NCI-H2227 treated with DMSO at 0.1 percent for 48 hours (cell line): ENCODE measurements around the gene ZDHHC20.

Experiments
- DNase-seq: peaks from one replicate; lab custom pipeline; 2025; lab: John Stamatoyannopoulos, UW

The ZDHHC20 gene, protein sequence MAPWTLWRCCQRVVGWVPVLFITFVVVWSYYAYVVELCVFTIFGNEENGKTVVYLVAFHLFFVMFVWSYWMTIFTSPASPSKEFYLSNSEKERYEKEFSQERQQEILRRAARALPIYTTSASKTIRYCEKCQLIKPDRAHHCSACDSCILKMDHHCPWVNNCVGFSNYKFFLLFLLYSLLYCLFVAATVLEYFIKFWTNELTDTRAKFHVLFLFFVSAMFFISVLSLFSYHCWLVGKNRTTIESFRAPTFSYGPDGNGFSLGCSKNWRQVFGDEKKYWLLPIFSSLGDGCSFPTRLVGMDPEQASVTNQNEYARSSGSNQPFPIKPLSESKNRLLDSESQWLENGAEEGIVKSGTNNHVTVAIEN

DNA sequence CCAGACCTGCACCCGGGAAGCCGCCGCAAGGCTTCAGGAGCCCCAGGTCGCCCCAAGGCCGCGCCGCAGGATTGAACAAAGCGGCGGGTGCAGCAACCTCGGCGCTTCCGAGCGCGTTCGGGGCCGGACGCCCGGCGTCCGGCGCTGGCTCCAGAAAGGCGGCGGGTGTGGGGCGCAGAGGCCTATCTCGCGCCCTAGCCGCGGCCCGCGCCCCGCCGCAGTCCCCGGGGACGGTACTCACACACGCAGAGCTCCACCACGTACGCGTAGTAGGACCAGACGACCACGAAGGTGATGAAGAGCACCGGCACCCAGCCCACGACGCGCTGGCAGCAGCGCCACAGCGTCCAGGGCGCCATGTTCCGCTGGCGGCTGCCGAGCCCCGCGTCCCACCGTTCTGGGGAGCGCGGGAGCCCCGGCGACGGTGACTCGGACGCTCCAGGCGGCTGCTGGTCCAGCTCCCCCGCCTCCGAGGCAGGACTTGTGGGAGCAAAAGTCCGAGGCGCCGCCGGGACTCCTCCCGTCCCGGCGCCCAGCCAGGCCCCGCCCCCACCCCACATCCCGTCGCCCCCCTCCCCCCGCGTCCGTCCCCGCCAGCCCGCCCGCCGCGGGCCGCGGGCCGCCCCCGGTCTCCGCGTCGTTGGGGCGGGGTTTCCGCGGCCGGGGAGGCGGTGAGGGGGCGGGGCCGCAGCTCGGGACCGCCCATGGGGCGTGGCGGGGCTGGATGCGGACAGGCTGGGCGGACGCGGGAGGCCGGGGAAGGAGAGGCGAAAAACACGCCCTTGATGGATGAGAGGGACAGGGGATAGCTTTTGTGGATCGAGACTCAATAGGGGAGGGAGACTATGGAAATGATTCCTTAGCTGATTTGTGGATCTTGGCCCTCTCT is at the start of gene ZDHHC20:
Gene ZDHHC20, minus strand, starts transcription at position 491 of the 889 bp plus-strand sequence. Its CDS starts 132 bp downstream, at position 359.
- DNase-seq = peak; percentile 67

DNA sequence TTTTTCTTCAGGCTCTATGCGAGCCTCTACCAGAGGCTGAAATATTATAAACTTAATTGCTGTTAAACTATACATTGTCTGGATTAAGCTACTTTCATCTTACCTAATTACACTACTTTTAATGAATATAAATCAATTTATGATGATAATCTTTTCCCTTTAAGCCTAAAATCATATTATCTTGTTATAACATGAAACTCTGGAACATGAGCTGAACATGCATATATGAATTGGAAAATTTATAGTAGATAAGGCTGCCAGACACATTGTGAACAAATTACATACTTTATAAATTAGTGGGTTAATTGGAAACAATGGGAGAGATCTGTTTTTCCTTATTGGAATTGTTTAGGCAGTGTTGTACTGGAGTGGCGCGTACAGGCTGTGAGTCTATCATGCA is 45.3 kb upstream of the ZDHHC20 start:
- no peak for DNase-seq

DNA sequence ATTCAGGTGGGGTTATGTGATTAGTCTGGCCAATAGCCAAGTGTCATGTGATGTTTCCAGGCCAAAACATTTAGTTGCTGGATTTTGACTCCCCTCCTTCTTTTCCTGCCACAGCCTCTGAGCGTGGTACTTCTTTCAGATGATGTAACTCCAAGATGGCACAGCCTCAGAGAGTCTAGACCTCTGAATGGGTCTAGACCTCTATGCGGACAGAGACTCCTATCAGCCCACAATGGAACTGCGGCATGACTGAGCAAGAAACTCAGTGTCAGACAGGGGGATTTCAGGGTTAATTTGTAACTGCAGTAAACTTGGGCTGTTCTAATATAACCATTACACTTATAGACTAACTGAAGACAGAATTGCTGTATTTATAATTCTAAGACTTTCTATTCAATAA is 42.6 kb upstream of the ZDHHC20 start:
- DNase-seq = no peak

DNA sequence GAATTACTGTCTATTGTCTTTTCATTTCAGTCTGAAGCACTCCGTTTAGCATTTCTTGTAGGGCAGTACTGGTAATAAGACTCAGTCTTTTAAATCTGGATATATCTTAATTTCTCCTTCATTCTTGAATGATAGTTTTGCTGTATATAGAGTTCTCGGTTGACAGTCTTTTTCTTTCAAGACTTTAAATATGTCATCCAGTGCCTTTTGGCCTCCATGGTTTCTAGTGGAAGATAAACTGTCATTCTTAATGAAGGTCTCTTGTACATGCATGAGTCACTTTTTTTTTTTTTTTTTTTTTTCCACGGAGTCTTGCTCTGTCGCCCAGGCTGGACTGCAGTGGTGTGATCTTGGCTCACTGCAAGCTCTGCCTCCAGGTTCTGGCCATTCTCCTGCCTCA is 27.2 kb upstream of the ZDHHC20 start:
- DNase-seq = no peak

DNA sequence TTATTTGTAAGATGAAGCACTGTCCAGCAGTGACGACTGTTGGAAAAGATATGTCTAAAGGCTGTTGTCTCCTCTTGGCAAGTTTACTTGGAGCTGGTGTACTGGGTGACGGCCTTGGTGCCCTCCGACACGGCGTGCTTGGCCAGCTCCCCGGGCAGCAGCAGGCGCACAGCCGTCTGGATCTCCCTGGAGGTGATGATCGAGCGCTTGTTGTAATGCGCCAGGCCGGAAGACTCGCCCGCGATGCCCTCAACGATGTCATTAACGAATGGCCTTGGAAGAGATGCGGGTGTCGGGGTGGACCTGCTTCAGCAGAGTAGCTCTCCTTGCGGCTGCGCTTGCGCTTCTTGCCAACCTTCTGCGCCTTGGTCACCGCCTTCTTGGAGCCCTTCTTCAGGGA is 24.6 kb upstream of the ZDHHC20 start:
- no peak for DNase-seq

DNA sequence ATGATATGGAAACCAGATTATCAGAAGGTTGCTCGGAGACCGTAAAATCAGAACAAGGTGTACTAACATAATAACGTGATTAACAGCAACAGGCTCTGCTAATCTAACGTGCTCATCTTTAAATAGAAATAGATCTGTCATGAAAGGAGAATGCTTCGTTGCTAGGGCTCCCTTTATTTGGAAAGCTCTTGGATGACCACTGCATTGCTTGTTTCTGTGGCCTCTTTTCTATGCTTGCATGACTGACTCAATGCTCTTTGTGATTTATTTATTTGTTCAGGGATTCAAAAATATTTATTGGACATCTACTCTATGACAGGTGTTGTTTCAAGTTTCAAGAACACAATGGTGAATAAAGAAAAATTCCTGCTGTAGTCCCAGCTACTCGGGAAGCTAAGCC is 22.3 kb upstream of the ZDHHC20 start:
- DNase-seq = no peak

DNA sequence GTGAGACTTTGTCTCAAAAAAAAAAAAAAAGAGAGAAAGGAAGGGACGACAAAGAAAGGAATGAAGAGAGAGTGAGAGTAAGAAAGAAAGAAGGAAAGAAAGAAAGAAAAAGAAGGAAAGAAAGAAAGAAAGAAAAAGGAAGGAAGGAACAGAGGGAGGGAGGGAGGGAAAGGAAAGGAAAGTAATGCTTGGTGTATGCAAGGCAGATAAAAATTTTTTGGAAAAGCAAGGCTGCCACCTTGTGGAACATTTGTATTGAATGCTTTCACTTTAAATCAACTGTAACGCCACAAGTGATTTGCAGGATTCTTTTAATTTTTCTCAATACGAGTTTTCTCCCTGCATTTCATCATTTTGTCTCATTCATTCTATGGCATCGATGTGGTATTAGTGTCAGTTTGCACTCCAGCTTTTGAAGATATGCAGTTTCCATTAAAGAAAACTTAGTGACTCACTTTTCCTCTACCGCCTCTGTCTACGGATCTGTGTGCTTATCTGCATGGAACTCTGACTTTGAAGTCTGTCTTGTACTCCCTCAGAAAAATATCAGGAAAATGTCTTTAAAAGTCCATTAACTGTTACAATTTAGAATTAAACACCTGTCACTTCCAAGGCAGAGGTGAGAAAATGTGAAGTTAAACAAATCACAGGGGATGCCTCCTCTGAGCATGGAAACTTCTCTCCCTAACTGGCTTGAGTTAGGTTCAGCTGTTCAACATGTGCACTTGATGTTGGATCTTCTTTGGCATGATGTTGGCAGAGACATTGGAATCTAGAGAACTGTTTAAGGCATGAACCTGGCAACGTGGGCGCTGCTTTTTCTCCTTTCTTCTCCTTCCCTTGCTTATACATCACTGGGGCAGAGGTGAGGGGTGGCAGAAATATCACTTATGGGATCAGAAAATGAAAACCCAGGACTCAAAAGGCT is 20.0 kb upstream of the ZDHHC20 start:
- peak; percentile 50 for DNase-seq

DNA sequence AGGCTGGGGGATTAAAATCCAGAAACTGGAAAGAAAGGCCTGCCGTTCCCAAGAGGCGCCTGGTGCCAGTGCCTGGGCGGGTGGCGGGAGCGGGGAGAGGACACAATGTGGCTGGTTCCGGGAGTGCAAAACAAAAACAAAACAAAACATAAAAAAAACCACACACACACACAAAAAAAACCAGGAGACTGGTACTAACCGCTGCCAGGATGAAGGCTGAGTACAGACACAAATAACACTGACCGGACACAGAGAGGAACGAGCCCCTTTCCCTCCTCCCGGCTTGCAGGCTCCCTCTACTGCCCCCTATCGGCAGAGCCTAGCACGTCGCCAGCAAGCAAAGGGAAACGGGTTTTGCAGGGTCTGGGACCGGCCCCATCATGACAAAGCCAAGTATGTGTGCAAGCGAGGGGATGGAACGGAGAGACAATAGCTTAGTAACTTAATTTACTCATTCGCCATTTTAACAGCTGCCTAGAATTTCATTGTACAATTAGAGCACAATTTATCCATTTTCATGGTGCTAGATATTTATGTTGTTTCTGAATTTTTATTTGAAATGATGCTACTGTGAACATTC is 17.9 kb upstream of the ZDHHC20 start:
- peak; percentile 56 for DNase-seq

DNA sequence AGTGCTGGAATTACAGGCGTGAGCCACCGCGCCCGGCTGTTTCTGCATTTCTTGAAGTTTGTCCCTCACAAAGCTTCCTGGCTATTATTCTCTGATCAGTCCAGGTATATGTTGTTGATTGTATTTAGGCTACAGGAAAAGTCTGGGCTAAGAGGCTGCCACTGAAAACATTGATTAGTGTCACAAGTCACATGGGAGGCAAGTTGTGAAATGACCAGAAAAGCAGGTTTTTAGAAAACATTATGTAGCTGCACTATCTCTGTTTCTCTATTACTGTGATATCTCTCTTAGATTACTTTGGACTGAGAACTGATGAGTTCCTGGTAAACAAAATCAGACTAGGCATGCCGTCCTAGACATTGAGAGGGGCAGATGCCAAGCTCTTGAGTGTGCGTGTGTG is 16.0 kb upstream of the ZDHHC20 start:
- DNase-seq = no peak

DNA sequence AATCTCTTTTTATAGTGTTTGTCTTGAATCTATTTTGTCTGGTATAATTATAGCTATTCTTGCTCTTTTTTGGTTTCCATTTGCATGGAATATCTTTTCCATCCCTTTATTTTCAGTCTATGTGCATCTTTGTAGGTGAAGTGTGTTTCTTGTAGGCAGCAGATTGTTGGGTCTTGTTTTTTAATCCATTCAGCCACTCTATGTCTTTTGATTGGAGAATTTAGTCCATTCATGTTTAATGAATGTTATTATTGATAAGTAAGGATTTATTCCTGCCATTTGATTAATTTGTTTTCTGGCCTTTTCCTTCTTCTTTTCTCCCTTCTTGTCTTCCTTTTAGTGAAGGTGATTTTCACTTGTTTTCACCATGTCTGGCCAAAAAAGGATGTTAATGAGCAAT is 11.7 kb upstream of the ZDHHC20 start:
- no peak for DNase-seq

DNA sequence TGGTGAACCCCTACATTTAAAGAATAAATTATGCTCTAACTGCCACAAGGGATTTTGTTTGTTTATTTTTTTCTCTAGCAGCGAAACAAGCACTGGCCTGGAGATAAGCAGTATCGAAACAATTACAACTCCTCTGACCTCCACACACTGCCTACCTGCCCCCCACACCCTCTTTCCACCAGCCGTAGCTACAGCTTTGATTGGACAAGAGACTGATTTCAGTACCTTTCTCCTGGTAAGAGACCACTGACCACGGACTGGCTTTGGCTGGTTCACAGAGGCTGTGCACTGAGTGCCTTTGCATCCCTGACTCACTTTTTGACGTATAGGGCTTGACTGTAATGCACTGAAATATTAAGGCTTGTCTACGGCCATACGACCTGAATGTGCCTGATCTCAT is 7.4 kb upstream of the ZDHHC20 start:
- DNase-seq = no peak

DNA sequence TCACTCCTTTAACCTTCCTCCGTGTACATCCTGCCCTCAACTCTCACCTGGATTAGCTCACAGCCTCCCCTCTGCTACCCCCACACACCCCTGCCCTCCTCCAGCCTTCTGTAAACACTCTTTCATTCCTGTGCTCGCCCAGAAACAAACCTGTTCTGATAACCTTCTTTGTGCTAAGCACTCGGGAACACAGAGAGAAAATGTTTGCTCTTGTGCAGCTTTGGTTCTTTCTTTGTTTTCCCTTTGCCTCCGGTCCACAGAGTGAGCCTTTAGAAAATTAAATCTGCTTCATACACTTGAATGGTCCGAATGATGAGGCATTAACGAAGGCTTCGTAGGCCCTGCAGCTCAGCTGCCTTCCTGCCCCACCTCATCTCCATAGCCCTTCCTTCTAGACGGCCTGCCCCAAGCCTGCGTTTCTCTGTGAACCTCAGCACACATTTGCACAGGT is 6.6 kb upstream of the ZDHHC20 start:
- DNase-seq = no peak

DNA sequence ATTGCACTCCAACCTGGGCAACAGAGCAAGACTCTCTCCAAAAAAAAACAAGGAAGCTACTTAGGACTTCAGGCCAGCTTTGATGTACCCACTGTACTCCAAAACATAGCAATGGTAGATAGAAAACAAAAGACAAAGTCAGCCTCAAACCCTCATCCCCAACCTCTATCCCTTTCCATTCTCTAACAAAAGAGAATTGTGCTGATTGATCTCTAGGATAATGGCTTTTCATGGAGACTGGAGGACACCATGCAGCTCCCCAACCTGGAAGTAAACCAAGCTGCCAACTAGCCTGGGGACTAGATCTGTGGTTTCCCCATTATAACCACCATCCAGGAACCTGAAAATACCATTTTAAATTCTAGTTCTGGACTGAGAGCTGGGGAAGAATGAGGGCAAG is 4.3 kb upstream of the ZDHHC20 start:
- no peak for DNase-seq

DNA sequence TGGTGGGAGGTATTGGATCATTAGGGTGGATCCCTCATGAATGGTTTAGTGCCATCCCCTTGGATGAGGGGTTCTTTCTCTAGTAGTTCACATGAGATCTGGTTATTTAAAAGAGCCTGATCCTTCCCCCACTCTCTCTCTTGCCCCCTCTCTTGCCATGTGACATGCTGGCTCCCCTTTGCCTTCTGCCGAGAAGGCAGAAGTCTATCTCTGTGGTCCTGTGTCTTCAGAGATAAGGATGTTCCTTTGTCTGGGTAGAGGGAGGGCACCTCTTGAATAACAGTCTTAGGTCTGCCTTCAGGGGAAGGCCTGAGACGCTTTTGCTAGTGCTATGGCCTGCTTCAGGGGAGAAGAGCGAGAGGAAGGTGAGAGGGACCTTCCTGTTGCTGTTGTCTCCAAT is 2.0 kb upstream of the ZDHHC20 start:
- DNase-seq = no peak

DNA sequence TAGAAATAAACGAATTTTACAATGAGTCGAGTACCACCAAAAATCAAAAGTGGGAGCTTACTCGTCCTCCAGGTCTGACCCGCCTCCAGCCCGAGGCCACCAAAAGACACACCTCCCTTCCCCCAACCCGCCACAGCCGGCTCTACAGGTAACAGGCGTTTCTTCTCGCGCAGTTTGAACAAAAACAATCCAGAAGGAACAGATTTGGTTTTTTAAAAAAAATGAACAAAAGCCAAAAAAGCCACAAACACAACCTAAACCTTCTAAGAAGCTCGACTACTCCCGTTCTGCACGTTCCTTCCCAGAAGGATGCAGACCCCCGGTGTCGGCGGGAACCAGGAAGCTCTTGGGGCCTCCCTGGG is 671 bp downstream of the ZDHHC20 start:
- DNase-seq = peak; percentile 10

DNA sequence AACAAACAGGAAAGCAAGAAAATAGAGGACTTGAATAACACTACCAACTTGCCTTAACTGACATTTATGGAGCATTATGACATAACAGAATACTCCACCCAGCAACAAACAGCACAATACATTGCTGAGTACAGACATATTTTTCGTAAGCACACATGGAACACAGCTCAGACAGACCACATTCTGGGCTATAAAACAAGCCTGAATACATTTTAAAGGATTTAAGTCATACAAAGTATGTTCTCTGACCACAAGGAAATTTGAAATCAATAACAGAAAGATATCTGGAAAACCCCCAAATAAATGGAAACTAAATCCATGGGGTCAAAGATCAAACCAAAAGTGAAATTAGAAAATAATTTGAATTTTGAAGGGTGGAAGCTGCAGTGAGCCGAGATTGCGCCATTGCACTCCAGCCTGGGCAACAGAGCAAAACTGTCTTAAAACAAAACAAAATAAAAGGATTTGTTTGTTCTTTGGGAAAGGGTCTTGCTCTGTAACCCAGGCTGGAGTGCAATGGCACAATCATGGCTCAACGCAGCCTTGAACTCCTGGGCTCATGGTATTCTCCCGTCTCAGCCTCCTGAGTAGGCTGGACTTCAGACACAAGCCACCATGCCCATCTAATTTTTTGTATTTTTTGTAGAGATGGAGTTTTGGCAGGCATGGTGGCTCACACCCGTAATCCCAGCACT is 5.6 kb downstream of the ZDHHC20 start:
- DNase-seq = no peak

DNA sequence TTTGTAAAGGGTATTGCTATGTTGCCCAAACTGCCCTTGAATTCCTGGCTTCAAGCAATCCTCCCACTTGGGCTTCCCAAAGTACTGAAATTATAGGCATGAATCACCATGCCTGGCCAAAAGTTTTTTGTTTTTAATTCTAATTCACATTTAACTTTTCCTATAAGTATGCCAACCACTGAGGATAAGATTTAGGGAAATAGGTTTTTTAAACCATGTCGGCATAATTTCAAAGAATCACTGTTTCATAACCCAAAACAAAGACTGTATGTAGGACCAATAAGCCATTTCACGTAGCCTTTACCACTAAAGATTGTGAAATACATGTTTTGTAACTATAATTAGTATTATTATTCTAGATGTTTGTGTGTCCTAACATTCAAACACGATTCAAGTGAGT is 8.2 kb downstream of the ZDHHC20 start:
- DNase-seq = no peak

DNA sequence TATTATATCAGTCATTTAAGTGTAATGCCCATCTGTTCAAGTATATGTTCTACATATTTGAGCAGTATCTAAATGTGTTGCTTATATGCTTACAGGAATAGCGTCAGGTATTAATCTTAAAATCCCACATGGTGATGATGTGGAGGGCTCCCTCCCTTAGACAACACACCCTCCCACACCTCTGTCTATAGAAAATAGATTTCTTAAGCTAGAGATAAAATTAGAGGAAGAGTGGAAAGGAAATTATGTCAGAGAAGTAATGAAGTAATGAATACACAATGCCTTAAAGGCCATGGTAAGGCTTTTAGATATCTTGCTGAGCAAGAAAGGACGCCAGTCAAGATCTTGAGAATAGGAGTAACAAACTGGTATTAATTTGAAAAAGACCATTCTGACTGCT is 12.4 kb downstream of the ZDHHC20 start:
- DNase-seq = no peak

DNA sequence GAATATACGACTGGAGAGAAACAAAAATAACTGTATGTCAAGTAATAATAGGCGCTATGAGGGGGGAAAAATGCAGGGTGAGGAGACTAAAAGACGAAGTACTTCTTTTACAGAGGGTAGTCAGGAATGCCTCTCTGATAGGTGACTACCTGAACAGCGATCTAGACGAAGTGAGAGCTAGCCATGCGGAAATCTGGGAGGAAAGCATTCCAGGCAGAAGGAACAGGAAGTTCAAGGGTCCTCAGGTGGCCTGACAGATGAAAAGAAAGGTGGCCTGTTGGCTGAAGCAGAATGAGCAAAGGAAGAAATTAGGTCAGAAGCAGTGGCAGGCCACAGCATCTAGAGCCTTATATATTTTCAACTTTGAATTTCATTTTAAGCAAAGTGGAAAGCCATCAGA is 13.3 kb downstream of the ZDHHC20 start:
- no peak for DNase-seq

DNA sequence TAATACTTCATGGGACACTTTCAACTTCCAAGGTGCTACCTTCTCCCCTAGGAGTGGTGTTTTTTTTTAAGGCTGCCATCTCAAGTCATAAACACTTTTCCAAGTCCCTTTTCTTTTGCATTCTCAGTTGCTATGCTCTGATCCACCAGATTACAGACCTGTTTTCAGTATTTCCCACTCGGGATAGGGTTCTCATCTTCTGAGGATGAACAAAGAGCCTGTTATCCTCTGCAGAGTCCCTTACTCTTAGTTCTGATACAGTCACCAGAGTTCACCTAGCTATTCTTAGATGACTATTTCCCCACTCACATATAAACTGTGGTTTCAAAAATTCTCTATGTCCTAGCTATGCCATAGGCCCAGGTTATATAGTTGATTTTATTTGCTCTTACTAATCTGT is 15.9 kb downstream of the ZDHHC20 start:
- DNase-seq = no peak

DNA sequence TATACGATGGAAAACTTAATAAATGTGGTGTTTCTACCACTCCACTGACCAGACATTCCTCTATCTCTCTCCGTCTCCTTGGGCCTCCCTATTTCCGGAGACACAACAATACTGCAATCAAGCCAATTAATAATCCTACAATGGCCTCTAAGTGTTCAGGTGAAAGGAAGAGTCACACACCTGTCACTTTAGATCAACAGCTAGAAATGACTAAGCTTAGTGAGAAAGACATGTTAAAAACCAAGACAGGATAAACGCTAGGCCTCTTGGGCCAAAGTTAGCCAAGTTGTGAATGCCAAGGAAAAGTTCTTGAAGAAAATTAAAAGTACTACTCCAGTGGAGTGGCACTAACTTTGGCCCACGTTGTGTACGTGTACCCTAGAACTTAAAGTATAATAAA is 22.5 kb downstream of the ZDHHC20 start:
- no peak for DNase-seq
